IMR-90 (cell line): Measurements from ENCODE around the gene ST3GAL5. TPM values are rescaled to one million over a fixed set of nuclear protein-coding genes. Genes with fewer than 3 reads are reported as not detected.

Experiments
- ATAC-seq: fragments of 200-7000 bp; cut with Tn5 transposase; 2 replicates; pipeline ENCODE4 v1.9.1; 2020; ENCODE audit warnings: low read depth, mild to moderate bottlenecking, moderate library complexity
- BruUV-seq: library from RNA; stranded (reverse); fragments of 400-500 nt; replicated peaks from 2 replicates; lab custom pipeline; 2021; lab: Mats Ljungman, UMichigan
- CTCF ChIA-PET: fragments of 300-600 bp; formaldehyde crosslinking; extraction: SDS; loops from one replicate; lab custom pipeline; 2021; ENCODE audit warnings: antibody characterized with exemption; lab: Yijun Ruan, JAX
- POLR2A ChIA-PET: fragments of 300-600 bp; sonication (Branson Sonifier 250); formaldehyde crosslinking; loops from one replicate; lab custom pipeline; 2022; ENCODE audit warnings: antibody characterized with exemption; ENCODE audit not compliant: unreplicated experiment; lab: Charles Lee
- DNase-seq: peaks from one replicate; pipeline ENCODE4 v3.0.0; 2013
- H2AFZ ChIP-seq: replicated peaks from 2 replicates; pipeline ENCODE3; 2013; ENCODE audit warnings: low read length, mild to moderate bottlenecking; ENCODE audit not compliant: poor library complexity
- H2AK5ac ChIP-seq: 2 replicates; pipeline ENCODE4 v1.6.1; 2013; ENCODE audit warnings: low read depth, low read length, inconsistent platforms
- H2AK9ac ChIP-seq: replicated peaks from 2 replicates; pipeline ENCODE3; 2013; ENCODE audit warnings: mild to moderate bottlenecking, low read depth, low read length, moderate library complexity; ENCODE audit not compliant: poor library complexity
- H2BK120ac ChIP-seq: 2 replicates; pipeline ENCODE4 v1.6.1; 2013; ENCODE audit warnings: low read depth, low read length, inconsistent platforms
- H2BK15ac ChIP-seq: 3 replicates; pipeline ENCODE4 v1.6.1; 2013; ENCODE audit warnings: low read depth, low read length, inconsistent platforms
- H2BK20ac ChIP-seq: 2 replicates; pipeline ENCODE4 v1.6.1; 2013; ENCODE audit warnings: low read depth, mild to moderate bottlenecking, inconsistent platforms, low read length, moderate library complexity
- H2BK5ac ChIP-seq: 2 replicates; pipeline ENCODE4 v1.6.1; 2013; ENCODE audit warnings: mild to moderate bottlenecking, low read depth, low read length, inconsistent platforms; ENCODE audit not compliant: poor library complexity, severe bottlenecking
- H3K14ac ChIP-seq: replicated peaks from 2 replicates; pipeline ENCODE4 v1.6.1; 2013; ENCODE audit warnings: low read depth, low read length, inconsistent platforms
- H3K18ac ChIP-seq: 2 replicates; pipeline ENCODE4 v1.6.1; 2013; ENCODE audit warnings: low read depth, low read length, control low read depth
- H3K23ac ChIP-seq: 2 replicates; pipeline ENCODE4 v1.6.1; 2013; ENCODE audit warnings: low read depth, low read length, inconsistent platforms
- H3K27ac ChIP-seq: 2 replicates; pipeline ENCODE4 v1.5.1; 2013; ENCODE audit warnings: mild to moderate bottlenecking, control low read depth, low read length; ENCODE audit not compliant: insufficient read depth
- H3K27me3 ChIP-seq: 2 replicates; pipeline ENCODE4 v1.6.1; 2013; ENCODE audit warnings: low read length; ENCODE audit not compliant: control insufficient read depth, insufficient read depth
- H3K36me3 ChIP-seq: 2 replicates; pipeline ENCODE4 v1.6.1; 2013; ENCODE audit warnings: low read length, mixed read lengths; ENCODE audit not compliant: control insufficient read depth, insufficient read depth
- H3K4ac ChIP-seq: 2 replicates; pipeline ENCODE4 v1.6.1; 2013; ENCODE audit warnings: low read depth, low read length, inconsistent platforms
- H3K4me1 ChIP-seq: 2 replicates; pipeline ENCODE4 v1.6.1; 2013; ENCODE audit warnings: low read length, mixed read lengths; ENCODE audit not compliant: control insufficient read depth, insufficient read depth
- H3K4me2 ChIP-seq: 2 replicates; pipeline ENCODE4 v1.6.1; 2013; ENCODE audit warnings: low read depth, mild to moderate bottlenecking, control low read depth, low read length, moderate library complexity
- H3K4me3 ChIP-seq: 2 replicates; pipeline ENCODE4 v1.5.1; 2013; ENCODE audit warnings: low read depth, mild to moderate bottlenecking, control low read depth, low read length, moderate library complexity; ENCODE audit not compliant: insufficient read depth
- H3K56ac ChIP-seq: 2 replicates; pipeline ENCODE4 v1.6.1; 2013; ENCODE audit warnings: low read length, inconsistent platforms; ENCODE audit not compliant: insufficient read depth; ENCODE audit errors: extremely low read depth
- H3K79me1 ChIP-seq, 2 experiments: 2 replicates each; pipeline ENCODE4 v1.6.1; 2013; ENCODE audit warnings: low read length in 2 of 2, inconsistent platforms in 1 of 2, low read depth in 1 of 2
- H3K9ac ChIP-seq: 2 replicates; pipeline ENCODE4 v1.6.1; 2013; ENCODE audit warnings: low read depth, low read length, control low read depth
- H3K9me1 ChIP-seq: 2 replicates; pipeline ENCODE4 v1.6.1; 2013; ENCODE audit warnings: low read length, inconsistent platforms; ENCODE audit not compliant: insufficient read depth
- H3K9me3 ChIP-seq: 2 replicates; pipeline ENCODE4 v1.6.1; 2013; ENCODE audit warnings: low read length; ENCODE audit not compliant: control insufficient read depth, insufficient read depth
- H4K20me1 ChIP-seq: 2 replicates; pipeline ENCODE4 v1.6.1; 2013; ENCODE audit warnings: low read length, inconsistent platforms; ENCODE audit not compliant: insufficient read depth
- H4K5ac ChIP-seq: 2 replicates; pipeline ENCODE4 v1.6.1; 2013; ENCODE audit warnings: mild to moderate bottlenecking, low read depth, low read length, control low read depth
- H4K8ac ChIP-seq, 2 experiments: 2 replicates each; pipeline ENCODE4 v1.6.1; 2013; ENCODE audit warnings: low read depth in 2 of 2, low read length in 2 of 2, control low read depth in 1 of 2, inconsistent platforms in 1 of 2
- H4K91ac ChIP-seq: 2 replicates; pipeline ENCODE4 v1.6.1; 2013; ENCODE audit warnings: low read depth, low read length, inconsistent platforms; ENCODE audit not compliant: insufficient read depth
- BHLHE40 ChIP-seq: fragments of 150-350 bp; IDR thresholded peaks from 2 replicates; pipeline ENCODE4 v1.6.1; 2016; ENCODE audit warnings: mild to moderate bottlenecking, low read depth, low read length
- CEBPB ChIP-seq: IDR thresholded peaks from 2 replicates; pipeline ENCODE4 v1.6.1; 2012; ENCODE audit warnings: low read depth, low read length, improper control_type of control experiment
- FOS ChIP-seq: fragments of 150-350 bp; IDR thresholded peaks from 2 replicates; pipeline ENCODE4 v1.6.1; 2016; ENCODE audit warnings: low read depth, low read length
- MAFK ChIP-seq: IDR thresholded peaks from 2 replicates; pipeline ENCODE4 v1.6.1; 2012; ENCODE audit warnings: low read depth, low read length, improper control_type of control experiment
- MAZ ChIP-seq: IDR thresholded peaks from 2 replicates; pipeline ENCODE4 v1.6.1; 2012; ENCODE audit warnings: low read depth, mild to moderate bottlenecking, low read length, improper control_type of control experiment, moderate library complexity, borderline replicate concordance
- MXI1 ChIP-seq: IDR thresholded peaks from 2 replicates; pipeline ENCODE4 v1.6.1; 2012; ENCODE audit warnings: low read depth, mild to moderate bottlenecking, low read length, moderate library complexity, borderline replicate concordance
- NFE2L2 ChIP-seq: fragments of 150-350 bp; IDR thresholded peaks from 2 replicates; pipeline ENCODE4 v1.6.1; 2016; ENCODE audit warnings: low read depth, mild to moderate bottlenecking, low read length
- POLR2A ChIP-seq: IDR thresholded peaks from 2 replicates; pipeline ENCODE4 v1.6.1; 2012; ENCODE audit warnings: mild to moderate bottlenecking, low read depth, low read length
- RAD21 ChIP-seq: IDR thresholded peaks from 2 replicates; pipeline ENCODE4 v1.6.1; 2012; ENCODE audit warnings: low read length, improper control_type of control experiment
- RCOR1 ChIP-seq: IDR thresholded peaks from 2 replicates; pipeline ENCODE4 v1.6.1; 2012; ENCODE audit warnings: mild to moderate bottlenecking, low read length, improper control_type of control experiment; ENCODE audit not compliant: insufficient replicate concordance
- RFX5 ChIP-seq: IDR thresholded peaks from 2 replicates; pipeline ENCODE4 v1.8.0; 2012; ENCODE audit warnings: low read depth, mild to moderate bottlenecking, low read length, moderate library complexity
- SMC3 ChIP-seq: fragments of 150-350 bp; IDR thresholded peaks from 2 replicates; pipeline ENCODE4 v1.6.1; 2016; ENCODE audit warnings: low read depth, mild to moderate bottlenecking, antibody characterized with exemption, low read length, moderate library complexity
- WGBS, 2 experiments: methylation state at CpG; one replicate each; pipeline versions ENCODE4 v1.1.5 to v1.1.7; 2013; ENCODE audit warnings: missing lambda C conversion rate in 2 of 2; ENCODE audit not compliant: insufficient read length in 1 of 2; ENCODE audit errors: extremely low coverage in 2 of 2; 5-methylcytosine and 5-hydroxymethylcytosine counted together
- dilution Hi-C: fragments of 300-500 bp; cut with HindIII; formaldehyde crosslinking; loops from one replicate; pipeline ENCODE4 v1.14.3; 2018; ENCODE audit warnings: low sequenced_read_pairs; ENCODE audit not compliant: unreplicated experiment
- in situ Hi-C: fragments of 300-500 bp; cut with MboI; formaldehyde crosslinking; loops from 3 replicates; pipeline ENCODE4 v1.14.3; 2019; ENCODE audit warnings: low sequenced_read_pairs, inconsistent platforms, mixed read lengths
- intact Hi-C: fragments of 100-400 bp; cut with micrococcal nuclease; formaldehyde crosslinking; loops from 2 replicates; pipeline ENCODE4 v1.10.0; 2022
- polyA plus RNA-seq, 3 experiments: library from polyadenylated mRNA; depleted of rRNA; stranded (reverse); fragments of >200 nt; gene quantifications; 2 replicates each; pipeline ENCODE4 v1.2.3, GENCODE V29; 2012; ENCODE audit warnings: low replicate concordance in 1 of 3
- total RNA-seq: library from RNA; depleted of rRNA; stranded (reverse); fragments of >200 nt; gene quantifications from 2 replicates; pipeline ENCODE4 v1.2.3, GENCODE V29; 2012
- TF ChIP-seq, protein P1 (sequence below): fragments of 150-350 bp; IDR thresholded peaks from 2 replicates; pipeline ENCODE4 v1.6.1; 2016; ENCODE audit warnings: low read depth, mild to moderate bottlenecking, low read length, moderate library complexity, borderline replicate concordance
- TF ChIP-seq, protein P2 (sequence below): fragments of 150-350 bp; IDR thresholded peaks from 2 replicates; pipeline ENCODE4 v1.6.1; 2017; ENCODE audit warnings: mild to moderate bottlenecking, antibody characterized with exemption, low read length, low read depth

Gene ST3GAL5
- total and polyA plus RNA-seq, 2 of the 4 experiments (the other 2 are of a cell fraction), result 16.8 to 21.0 TPM

DNA sequence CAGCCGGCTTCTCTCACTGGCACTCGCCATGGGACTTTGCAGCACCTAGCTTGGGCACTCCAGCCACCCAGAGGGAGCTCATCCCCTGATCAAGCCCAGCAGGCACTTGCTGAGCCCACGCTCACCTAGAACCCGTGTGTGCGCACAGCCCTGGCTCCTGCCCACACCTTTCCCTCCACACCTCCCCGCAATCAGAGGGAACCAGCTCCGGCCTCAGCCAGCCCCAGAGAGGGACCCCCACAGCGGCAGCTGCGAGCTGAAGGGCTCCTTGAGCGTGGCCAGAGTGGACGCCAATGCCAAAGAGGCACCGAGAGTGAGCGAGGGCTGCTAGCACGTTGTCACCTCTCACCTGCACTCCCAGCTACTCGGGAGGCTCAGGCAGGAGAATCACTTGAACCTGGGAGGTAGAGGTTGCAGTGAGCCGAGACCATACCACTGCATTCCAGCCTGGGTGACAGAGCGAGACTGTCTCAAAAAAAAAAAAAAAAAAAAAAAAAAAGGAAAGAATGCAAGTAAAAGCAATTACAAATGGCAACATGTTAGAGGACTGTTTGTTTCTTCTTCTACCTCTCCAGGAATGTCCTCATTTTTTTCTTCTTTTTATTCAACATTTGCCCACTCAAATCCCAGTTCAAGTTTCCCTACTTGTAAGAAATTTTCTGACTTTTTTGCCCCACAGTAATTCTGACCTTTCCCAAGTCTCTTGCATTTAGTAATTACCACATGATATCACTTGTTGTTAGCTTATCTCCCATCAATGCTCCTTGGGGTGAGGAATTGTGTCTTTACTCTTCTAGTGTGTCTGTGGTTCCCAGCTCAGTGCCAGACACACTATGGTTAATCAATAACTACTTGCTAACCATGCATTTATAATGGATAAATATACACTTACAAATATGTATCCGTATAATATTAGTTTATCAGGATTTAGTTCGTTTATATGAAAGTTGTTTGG lies 40.6 kb upstream of the ST3GAL5 start:
- no TSS peak for BruUV-seq
- 95 to 100% methylated on average over 1 to 3 of the region's 19 CpGs for WGBS, 2 experiments
- no peaks in the 10 kb centered on the region for H3K9me3 ChIP-seq
- H2AK5ac ChIP-seq, result no peak overlapping the region
- no peak overlapping the region for H2BK20ac ChIP-seq
- H3K56ac ChIP-seq, result no peak overlapping the region
- no peaks in the 10 kb centered on the region for H3K36me3 ChIP-seq
- H3K4ac ChIP-seq, result no peak overlapping the region
- no peak overlapping the region for H2AK9ac ChIP-seq
- no peaks in the 10 kb centered on the region for H4K20me1 ChIP-seq
- no peak overlapping the region for H3K4me3 ChIP-seq
- intact Hi-C loops (loop anchor here (10.0 kb wide), 1 partner anchor 65 kb away; no protein-coding TSS in a partner anchor), dilution Hi-C loops (no loop called here), in situ Hi-C loops (no loop called here)
- H3K9ac ChIP-seq, result no peak overlapping the region
- H3K4me1 ChIP-seq, result peaks cover 7% of the 10 kb centered on the region
- H3K27me3 ChIP-seq, result no peaks in the 10 kb centered on the region
- no peak overlapping the region for H4K8ac ChIP-seq
- POLR2A ChIA-PET, result no interaction called here
- no peak overlapping the region for H2BK120ac ChIP-seq
- H4K5ac ChIP-seq, result no peak overlapping the region
- H3K27ac ChIP-seq, result no peak overlapping the region
- H3K23ac ChIP-seq, result no peak overlapping the region
- ATAC-seq (no peak), DNase-seq (no peak)
- CTCF ChIA-PET, result interaction anchor here (0.6 kb wide), 1 partner anchor 124 kb away, joined by 4 read pairs; no protein-coding TSS in a partner anchor
- H4K91ac ChIP-seq, result no peak overlapping the region
- no peak overlapping the region for H2AFZ ChIP-seq
- H3K14ac ChIP-seq, result no peak overlapping the region
- no peak overlapping the region for H3K18ac ChIP-seq
- H3K9me1 ChIP-seq, result peaks cover 6% of the 10 kb centered on the region; the same call in 1 of the 2 replicates
- no peaks in the 10 kb centered on the region for H3K79me1 ChIP-seq
- no peak overlapping the region for H3K4me2 ChIP-seq
- no peak overlapping the region for H2BK5ac ChIP-seq
- H2BK15ac ChIP-seq, result no peak overlapping the region
- TF ChIP-seq POLR2A (no peak), MXI1 (no peak), SMC3 (no peak), MAZ (no peak), NFE2L2 (no peak), RCOR1 (no peak), CEBPB (no peak), BHLHE40 (no peak), RFX5 (no peak), FOS (no peak), MAFK (no peak), RAD21 (no peak)
- TF ChIP-seq, protein P1, sequence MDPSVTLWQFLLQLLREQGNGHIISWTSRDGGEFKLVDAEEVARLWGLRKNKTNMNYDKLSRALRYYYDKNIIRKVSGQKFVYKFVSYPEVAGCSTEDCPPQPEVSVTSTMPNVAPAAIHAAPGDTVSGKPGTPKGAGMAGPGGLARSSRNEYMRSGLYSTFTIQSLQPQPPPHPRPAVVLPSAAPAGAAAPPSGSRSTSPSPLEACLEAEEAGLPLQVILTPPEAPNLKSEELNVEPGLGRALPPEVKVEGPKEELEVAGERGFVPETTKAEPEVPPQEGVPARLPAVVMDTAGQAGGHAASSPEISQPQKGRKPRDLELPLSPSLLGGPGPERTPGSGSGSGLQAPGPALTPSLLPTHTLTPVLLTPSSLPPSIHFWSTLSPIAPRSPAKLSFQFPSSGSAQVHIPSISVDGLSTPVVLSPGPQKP, result no peak
- TF ChIP-seq, protein P2, sequence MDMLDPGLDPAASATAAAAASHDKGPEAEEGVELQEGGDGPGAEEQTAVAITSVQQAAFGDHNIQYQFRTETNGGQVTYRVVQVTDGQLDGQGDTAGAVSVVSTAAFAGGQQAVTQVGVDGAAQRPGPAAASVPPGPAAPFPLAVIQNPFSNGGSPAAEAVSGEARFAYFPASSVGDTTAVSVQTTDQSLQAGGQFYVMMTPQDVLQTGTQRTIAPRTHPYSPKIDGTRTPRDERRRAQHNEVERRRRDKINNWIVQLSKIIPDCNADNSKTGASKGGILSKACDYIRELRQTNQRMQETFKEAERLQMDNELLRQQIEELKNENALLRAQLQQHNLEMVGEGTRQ, result no peak
